GM08714 (cell line): Measurements from ENCODE around the gene KRTAP5-7.
"Not testable (repeated sequence)": the region's sequence is repeated elsewhere in the genome, so short reads cannot be mapped to it uniquely, and the experiment has no call there.

Experiments used
- H3K4me3 ChIP-seq: fragments of 200-500 bp; sonication (Bioruptor generic); 2 replicates; pipeline ENCODE4 v1.5.1; 2014; ENCODE audit warnings: mild to moderate bottlenecking, low read length, inconsistent platforms
- ZNF274 ChIP-seq: IDR thresholded peaks from 2 replicates; pipeline ENCODE4 v1.6.1; 2012; ENCODE audit warnings: mild to moderate bottlenecking, low read depth, low read length

KRTAP5-7 gene

GRCh38 chr11:71526796-71527575, at the start of gene KRTAP5-7:
KRTAP5-7 (plus strand) TSS chr11:71527267; CDS start chr11:71527301, 34 bp downstream.
- H3K4me3 ChIP-seq: not testable (repeated sequence)

- no peak for TF ChIP-seq ZNF274
- no peak overlapping the region for H3K4me3 ChIP-seq
Measured at GRCh38 chr11:71477641-71478527, 49.2 kb upstream of the KRTAP5-7 start.

GRCh38 chr11:71478528-71478840, 48.6 kb upstream of the KRTAP5-7 start:
- no peak overlapping the region for H3K4me3 ChIP-seq
- TF ChIP-seq ZNF274: no peak

- H3K4me3 ChIP-seq: no peak overlapping the region
- no peak for TF ChIP-seq ZNF274
Measured at GRCh38 chr11:71481101-71481960, 45.7 kb upstream of the KRTAP5-7 start.

GRCh38 chr11:71482216-71482615, 44.9 kb upstream of the KRTAP5-7 start:
- no peak overlapping the region for H3K4me3 ChIP-seq
- no peak for TF ChIP-seq ZNF274

- no peak for TF ChIP-seq ZNF274
- no peak overlapping the region for H3K4me3 ChIP-seq
Measured at GRCh38 chr11:71482746-71483364, 44.2 kb upstream of the KRTAP5-7 start.

- TF ChIP-seq ZNF274: no peak
- no peak overlapping the region for H3K4me3 ChIP-seq
Measured at GRCh38 chr11:71483692-71484091, 43.4 kb upstream of the KRTAP5-7 start.

GRCh38 chr11:71484248-71485062, 42.6 kb upstream of the KRTAP5-7 start:
- TF ChIP-seq ZNF274: no peak
- H3K4me3 ChIP-seq: no peak overlapping the region

DNA sequence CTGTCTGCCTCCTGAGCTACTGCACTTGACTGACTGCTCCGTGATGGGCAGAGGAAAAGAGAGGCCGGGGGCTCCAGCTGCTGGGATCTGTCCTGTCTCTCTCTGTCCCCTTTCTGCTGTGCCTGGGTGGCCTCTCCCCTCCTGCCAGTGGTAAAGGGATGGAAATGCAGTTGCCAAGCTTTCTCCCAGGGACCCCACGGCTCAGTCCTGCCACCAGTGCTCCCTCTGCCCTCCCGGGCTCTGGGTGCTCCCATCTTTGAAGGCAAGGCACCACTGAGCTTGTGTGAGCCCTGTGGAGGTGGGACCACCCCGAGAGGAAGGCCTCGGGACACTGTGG, 42.0 kb upstream of the KRTAP5-7 start:
- H3K4me3 ChIP-seq: no peak overlapping the region
- TF ChIP-seq ZNF274: no peak

DNA sequence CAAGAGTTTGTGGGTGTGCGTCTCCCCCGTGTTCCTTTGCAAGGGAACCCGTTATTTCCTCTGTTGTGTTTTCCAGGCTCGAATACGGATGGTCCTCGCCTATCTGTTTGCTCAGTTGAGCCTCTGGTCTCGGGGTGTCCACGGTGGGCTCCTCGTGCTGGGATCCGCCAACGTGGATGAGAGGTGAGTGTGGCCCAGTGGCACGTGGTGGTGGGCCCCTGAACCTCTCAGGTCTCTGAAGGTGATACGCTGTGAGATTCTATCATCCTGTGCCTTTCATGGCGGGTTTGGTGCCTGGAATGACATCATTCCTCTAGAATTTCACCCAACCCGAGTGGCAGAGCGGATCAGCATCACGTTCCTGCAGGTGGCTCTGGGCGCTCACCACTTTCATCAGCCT, 41.6 kb upstream of the KRTAP5-7 start:
- no peak for TF ChIP-seq ZNF274
- no peak overlapping the region for H3K4me3 ChIP-seq

DNA sequence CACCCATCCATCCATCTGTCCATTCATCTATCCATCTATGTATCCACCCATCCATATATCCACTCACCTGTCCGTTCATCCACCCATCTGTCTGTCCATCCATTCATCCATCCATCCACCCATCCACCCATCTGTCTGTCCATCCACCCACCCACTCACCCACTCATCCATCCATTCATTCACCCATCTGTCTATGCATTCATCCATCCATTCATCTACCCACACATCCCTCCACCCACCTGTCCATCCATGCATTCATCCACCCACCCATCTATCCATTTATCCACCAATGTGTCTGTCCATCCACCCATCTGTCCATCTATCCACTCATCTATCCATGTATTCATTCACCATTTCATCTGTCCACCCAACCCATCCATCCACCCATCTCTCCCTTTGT, 40.7 kb upstream of the KRTAP5-7 start:
- no peak for TF ChIP-seq ZNF274
- no peak overlapping the region for H3K4me3 ChIP-seq

GRCh38 chr11:71488681-71489270, 38.3 kb upstream of the KRTAP5-7 start:
- H3K4me3 ChIP-seq: no peak overlapping the region
- no peak for TF ChIP-seq ZNF274
